ENCODE data around the gene PPP1R18.
"Not testable (repeated sequence)": the region's sequence is repeated elsewhere in the genome, so short reads cannot be mapped to it uniquely, and the experiment has no call there.

Gene PPP1R18

GRCh38 chr6:30719791-30720737, 33.6 kb upstream of the PPP1R18 start, which contains the start of gene TUBB:
TSS of gene TUBB (plus strand) at chr6:30720352. CDS start at chr6:30720507, 155 bp downstream.
- peak; percentile 97 for DNase-seq

GRCh38 chr6:30719356-30719755, 32.9 kb upstream of the PPP1R18 start:
- no peak for DNase-seq

GRCh38 chr6:30717845-30718720, 31.6 kb upstream of the PPP1R18 start:
- DNase-seq: not testable (repeated sequence)

DNA sequence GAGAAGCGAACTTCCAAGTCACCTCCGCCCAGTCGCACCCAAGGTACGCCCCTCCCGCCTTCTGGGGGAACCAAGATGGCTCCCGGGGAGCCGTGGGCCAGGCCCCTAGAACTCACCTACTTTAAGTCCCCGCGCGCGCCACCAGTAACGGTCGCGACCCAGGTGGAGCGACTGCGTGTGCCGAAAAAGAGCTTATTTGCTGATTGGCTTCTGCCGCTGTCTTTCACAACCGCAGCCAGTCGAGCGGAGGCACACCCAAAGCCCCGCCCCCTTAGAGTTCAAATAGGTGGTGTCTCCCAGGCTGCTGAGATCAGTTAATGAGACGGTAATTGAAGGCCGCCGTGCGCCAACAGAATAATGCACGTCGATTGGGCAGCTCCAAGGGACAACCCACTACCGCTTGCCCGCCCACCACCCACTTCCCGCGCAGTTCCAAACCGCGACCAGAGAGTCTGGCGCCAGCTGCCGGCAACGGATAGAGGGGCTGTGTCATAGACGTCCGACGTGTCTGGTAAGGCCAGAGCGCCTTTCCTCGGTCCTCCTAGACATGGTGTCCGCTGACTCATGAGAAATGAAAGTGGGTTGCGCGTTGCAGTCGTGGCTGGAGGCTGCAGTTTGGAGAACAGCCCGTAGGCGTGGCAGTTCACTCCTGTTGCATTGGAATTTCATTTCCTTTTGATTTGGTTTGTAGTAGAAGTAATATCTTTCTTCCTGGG, 30.8 kb upstream of the PPP1R18 start, which contains the start of gene MDC1:
Gene MDC1, minus strand, starts transcription at position 153 of the 716 bp plus-strand sequence. CDS start 2,106 bp downstream, outside the sequence.
- peak; percentile 99 for DNase-seq

GRCh38 chr6:30716879-30717128, 30.4 kb upstream of the PPP1R18 start:
- DNase-seq: no peak

DNA sequence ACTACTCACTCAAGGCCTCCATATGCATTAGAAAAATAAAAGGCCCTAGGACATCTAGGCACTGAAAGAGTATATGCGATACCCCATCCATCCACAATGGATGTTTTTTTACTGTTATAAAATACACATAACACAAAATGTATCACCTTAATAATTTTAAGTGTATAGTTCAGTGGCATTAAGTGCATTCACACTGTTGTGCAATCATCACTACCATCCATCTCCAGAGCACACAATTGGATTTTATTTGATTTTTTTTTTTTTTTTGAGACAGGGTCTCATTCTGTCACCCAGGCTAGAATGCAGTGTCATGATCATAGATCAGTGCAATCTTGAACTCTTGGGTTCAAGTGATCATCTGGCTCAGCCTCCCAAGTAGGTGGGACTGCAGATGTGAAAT, 27.8 kb upstream of the PPP1R18 start:
- DNase-seq: no peak

- DNase-seq: no peak
These were observed 26.0 kb upstream of the PPP1R18 start for GRCh38 chr6:30712441-30712945.

DNA sequence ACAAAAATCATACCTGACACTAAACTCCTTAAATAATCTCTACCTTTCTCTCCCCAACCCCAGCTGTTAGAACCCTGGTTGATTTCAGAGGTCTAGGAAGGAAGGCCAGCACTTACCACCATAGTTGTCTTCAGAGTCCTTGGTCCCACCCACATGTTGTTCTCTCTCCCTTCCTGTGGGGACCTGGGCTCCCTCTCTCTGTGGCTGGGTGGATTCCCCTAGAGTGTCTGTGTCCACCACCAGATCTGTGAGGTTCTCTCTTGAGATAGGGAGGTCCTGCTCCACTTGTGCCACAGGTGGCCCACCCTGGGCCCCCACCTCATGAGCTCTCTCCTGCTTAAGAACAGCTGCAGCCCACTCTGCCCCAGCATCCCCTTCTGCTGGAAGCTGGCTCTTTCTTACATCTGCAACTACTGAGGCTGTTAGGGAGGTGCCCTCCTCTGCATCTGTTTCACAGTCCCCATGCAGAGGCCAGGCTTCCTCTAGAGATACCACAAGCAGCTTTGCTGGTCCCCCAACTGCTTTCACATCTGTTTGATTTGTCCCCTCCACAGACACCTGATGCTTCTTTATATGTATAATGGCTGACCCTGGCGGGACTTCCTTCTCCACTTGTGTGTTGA, 25.4 kb upstream of the PPP1R18 start:
- no peak for DNase-seq

DNA sequence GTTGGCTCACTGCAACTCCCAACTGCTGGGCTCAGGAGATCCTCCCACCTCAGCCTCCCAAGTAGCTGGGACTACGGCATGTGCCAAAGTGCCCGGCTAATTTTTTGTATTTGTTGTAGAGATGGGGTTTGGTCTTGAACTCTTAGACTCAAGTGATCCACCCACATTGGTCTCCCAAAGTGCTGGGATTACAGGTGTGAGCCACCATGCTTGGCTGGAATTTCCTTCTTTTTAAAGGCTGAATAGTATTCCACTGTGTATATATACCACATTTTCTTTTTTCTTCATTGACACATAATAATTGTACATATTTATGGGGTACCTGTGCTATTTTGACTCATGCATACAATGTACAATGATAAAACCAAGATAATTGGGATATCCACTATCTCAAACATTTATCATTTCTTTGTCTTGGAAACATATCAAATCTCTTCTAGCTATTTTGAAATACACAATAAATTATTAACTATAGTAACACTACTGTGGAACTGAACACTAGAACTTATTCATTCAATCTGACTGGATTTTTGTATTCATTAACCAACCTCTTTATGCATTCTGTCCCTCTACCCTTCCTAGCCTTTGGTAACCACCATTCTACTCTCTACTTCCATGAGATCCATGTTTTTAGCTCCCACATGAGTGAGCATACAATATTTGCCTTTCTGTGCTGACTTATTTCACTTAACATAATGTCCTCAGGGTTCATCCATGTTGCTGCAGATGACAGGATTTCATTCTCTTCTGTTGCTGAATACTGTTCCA, 22.8 kb upstream of the PPP1R18 start:
- no peak for DNase-seq

DNA sequence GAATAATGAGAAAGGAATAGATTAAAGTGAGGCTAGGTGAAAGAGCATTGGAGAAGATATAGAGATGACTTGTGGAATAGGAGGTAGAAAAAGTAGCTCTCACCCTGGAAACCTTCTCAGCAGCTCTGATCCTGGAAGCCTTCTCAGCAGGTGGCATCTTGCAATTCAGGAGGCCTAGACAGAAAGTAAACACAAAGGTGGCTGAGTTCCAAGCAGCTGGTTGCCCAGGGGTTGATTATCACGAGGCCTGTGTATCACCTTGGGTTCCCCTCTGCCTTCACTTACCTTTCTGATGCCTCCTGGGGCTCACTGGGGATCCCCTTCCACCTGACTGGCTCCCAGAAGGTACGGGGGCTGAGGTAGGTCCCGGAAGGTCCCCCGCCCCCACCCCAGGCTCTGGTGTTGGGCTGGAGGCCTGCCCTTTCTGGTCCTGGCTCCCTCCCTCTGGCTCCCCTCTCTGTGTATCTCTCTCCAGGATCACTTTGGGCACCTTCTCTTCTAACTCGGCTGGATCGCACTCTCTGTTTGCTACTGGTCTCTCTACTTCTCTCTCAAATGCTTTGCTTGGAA, 20.9 kb upstream of the PPP1R18 start:
- no peak for DNase-seq

DNA sequence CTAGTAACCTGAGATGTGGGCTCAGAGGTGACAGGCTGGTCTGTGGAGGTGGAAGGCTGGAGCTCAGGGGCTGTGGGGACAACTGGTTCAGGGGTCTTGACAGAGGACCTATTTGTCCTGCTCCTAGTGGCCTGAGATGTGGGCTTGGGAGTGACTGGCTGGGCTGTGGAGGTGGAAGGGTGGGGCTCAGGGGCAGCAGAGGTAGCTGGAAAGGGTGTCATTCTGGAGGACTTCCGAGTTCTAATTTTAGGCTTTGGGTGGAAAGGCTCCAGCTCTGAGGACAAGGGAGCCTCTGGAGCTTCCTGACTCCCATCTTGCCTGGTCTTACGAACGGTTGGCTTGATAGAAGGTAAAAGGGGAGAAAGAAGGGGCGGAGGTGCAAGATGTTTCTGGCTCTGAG, 19.2 kb upstream of the PPP1R18 start:
- no peak for DNase-seq

DNA sequence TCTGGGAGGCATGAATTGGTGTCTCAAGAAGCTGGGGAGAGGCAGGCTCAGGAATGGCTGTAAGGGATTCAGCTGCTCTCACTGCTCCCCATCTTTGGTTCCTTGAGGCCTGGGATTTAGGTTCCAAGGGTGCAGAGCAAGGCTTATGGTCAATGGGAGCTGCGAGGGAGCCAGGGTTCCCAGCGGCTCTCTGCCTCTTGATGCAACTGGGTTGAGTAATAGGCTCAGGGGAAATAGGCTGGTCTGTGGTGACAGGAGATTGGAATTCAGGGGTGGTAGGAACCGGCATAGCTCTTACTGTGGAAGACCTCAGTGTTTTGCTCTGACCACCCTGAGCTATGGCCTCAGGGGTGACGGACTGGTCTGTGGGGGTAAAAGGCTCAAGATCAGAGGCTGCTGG, 17.4 kb upstream of the PPP1R18 start:
- DNase-seq: no peak

DNA sequence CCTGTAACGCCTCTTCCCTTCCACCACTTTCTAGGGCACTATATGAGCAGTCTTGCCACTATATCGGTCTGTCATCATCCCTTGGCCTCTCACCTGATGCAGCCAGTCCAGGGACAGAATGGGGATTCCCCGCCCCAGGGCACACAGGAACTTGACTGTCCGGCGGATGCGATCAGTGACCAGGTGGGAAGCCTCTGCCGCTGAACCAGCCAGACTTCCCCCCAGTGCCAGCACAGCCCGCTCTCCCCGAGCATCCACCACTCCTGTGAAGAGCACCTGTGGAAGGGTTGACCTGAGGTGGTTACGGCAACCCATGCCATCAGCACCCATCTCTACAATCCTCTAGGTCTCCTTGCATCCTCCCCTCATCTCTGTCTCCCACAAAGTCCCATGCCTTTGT, 16.6 kb upstream of the PPP1R18 start:
- no peak for DNase-seq

DNA sequence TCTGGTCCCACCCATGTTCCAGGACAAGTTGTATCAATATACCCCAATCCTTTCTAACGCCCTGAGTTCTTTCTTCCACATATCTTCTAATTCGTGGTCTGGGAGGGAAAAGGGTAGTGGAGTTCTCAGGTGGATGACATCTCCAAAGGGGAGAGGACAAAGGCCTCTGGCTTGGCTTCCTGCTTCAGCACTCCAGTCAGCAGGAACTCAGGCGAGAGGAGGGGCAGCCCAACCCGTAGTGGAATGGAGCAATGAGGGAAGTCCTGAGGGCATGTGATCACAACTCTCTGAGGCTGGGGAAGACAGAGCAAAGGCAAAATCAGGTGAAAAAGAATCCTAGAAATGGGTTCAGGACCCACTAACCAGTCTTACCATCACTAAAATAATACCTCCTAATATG, 13.9 kb upstream of the PPP1R18 start:
- DNase-seq: no peak

DNA sequence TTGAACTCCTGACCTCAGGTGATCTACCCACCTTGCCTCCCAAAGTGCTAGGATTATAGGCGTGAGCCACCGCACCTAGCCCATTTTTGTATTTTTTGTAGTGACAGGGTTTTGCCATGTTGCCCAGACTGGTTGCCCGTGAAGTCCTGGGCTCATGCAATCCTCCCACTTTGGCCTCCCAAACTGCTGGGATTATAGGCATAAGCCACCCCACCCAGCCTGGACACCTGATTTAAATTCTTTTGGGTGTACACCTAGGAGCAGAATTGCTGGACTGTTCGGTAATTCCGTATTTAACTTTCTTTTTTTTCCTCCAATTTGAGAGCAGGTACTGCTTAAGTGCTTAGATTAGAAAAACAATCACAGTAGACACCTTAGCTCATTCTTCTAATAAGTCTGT, 10.0 kb upstream of the PPP1R18 start:
- DNase-seq: no peak

DNA sequence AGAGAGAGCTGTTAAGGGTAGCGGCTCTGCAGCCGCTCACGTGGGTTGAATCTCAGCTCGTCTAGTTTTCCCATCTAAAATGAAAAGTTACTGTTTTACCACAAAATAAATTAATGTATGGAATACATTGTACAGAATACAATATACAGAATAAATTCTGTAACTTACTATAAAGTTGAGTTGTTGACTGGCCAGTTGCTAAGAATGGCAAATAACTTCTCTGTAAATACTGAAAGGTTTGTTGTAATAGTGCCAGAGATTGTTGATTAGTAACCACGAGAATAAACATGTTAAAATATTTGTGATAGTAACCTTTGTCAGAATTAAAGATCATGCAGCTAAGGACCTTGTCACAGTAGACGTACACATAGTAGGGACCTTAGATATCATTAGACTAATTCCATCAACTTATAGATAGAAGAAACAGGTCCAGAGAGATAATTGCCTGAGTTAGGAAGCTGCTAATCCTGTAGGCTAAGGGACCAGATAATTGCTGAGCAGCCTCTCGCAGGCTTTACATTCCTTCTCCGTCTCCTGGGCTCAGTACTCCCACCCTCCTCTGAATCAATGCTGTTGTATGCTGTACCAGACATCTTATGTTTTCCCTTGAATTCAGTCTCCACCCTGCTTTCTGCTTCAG, 4.9 kb upstream of the PPP1R18 start:
- DNase-seq: no peak

DNA sequence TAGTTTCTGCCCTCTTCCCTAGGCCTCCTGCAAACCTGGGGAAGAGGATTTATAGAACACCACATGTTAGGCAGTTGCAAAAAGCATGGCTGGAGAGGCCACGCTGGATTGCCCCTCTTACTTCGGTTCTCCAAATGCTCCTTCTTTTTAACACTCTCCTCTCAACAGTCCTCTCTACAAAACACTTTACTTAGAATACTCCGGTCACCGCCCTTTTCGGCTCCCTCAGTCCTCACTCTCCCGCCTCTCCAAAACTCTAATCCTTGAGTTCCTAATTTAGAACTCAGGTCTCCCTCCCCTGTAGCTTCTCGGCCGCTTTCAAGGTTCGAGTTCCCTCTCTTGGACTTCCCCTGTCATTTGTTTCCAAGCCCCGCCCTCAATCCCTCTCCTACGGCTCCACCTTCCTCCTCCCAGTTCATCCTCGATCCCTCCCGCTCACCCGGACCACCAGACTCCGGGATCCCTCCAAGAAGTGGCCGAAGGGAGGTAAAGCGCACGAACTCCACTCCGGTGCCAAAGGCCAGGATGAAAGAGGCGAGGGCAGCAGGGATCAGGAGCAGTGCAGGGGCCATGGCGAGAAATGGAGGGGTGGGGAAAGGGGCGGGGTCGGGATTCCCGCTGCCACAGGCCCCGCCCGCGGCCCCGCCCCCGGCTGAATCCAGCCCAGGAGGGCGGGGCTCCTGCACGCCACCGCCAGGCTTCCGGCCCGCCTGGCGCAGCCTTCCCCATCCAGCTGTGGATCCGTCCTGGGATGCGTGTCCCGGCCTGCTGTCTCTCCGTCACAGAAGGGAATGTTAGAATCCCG, 4.2 kb upstream of the PPP1R18 start, which contains the start of gene NRM:
Gene NRM, minus strand, starts transcription at position 582 of the 805 bp plus-strand sequence. Its CDS starts 10 bp downstream, at position 572.
- peak; percentile 85 for DNase-seq

DNA sequence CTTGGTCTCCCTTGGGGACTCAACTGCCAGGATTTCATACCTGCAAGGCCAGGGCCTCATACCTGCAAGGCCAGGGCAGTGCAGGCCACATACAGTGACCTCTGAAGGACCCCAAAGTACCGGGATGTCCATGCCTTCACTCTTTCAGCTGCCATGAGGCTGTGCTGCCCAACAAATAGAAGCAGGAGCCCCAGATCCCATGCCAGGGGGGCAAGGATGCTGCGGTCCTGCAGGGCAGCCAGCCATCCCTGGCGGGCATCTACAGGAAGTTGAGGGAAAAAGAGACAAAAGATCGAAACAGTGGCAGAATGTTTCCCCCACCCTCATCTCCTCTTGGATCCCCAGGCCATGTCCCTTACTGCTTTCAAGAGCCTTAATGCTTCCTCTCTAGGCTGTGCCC, 3.5 kb upstream of the PPP1R18 start:
- DNase-seq: no peak

DNA sequence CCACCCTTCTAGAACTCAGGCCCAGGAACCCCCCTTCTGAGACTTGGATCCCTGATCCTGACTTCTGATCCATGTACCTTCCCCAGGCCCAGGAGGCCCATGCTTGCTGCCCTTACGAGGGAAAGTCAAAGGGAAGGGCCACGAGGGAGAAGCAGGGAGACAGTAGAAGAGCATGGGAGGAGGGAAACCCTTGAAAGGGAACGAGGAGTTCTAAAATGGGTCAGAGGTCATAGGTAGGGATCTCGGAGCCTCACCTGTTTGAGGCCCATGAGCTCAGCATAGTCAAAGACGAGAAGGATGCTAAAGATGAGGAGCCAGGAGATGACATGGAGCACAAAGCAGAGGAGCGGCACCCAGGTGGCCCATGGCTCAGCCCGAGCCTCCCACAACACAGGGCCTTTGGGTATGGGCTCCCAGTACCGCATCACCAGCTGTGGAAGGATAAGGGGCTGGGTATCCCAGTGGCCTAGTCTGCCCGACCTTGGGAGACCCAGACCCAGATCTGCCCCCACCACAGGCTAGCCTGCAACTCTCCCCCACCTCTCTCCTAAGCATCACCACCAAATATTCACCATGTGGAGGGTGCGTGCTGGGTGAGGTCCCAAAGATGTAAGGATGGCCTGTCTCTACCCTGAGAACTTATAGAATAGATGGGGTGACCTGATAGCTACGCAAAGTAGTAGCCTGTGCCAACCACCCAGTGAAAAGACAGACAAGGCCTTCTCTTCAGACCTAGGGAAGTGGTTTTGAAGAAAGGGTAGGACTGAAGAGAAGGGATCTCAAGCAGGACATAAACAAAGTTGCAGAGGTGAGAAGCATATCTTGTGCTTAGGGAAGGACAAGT, 2.8 kb upstream of the PPP1R18 start:
- no peak for DNase-seq

All from amniotic stem cell (primary cell).